ENCODE data around the gene TUFM. TPM values are rescaled to one million over a fixed set of nuclear protein-coding genes. Genes with fewer than 3 reads are reported as not detected.
A peak's percentile ranks its signal among the peaks of the same experiment; 100 is the strongest.

Gene TUFM
- total and polyA plus RNA-seq, 2 donors = 44.4 to 148 TPM

GRCh38 chr16:28839899-28840298 is 6.2 kb downstream of the TUFM start:
- H3K27ac ChIP-seq (ENCODE audit: low read depth) = no peak overlapping the region
- peaks cover 10% of the 10 kb centered on the region for H3K36me3 ChIP-seq (ENCODE audit: insufficient read depth)
- WGBS = 24% methylated on average over 1 of the region's 1 CpG
- no peaks in the 10 kb centered on the region for H3K4me1 ChIP-seq (ENCODE audit: insufficient read depth)
- H3K4me3 ChIP-seq (ENCODE audit: low read depth, low read length) = no peak overlapping the region
- no peak for DNase-seq (ENCODE audit: extremely low spot score)

GRCh38 chr16:28839004-28839639 is 7.0 kb downstream of the TUFM start:
- Histone ChIP-seq H3K4me3 (ENCODE audit: low read depth, low read length) (no peak overlapping the region), H3K4me1 (ENCODE audit: insufficient read depth) (no peaks in the 10 kb centered on the region), H3K27ac (ENCODE audit: low read depth) (no peak overlapping the region), H3K36me3 (ENCODE audit: insufficient read depth) (peaks cover 10% of the 10 kb centered on the region)
- no peak for DNase-seq (ENCODE audit: extremely low spot score)
- WGBS = 94% methylated on average over 14 of the region's 14 CpGs

GRCh38 chr16:28838558-28838918 is 7.6 kb downstream of the TUFM start:
- H3K4me1 ChIP-seq (ENCODE audit: insufficient read depth) = no peaks in the 10 kb centered on the region

GRCh38 chr16:28837672-28838557 is 8.2 kb downstream of the TUFM start:
- no peak for DNase-seq (ENCODE audit: extremely low spot score)
- no peak overlapping the region for H3K4me3 ChIP-seq (ENCODE audit: low read depth, low read length)
- peaks cover 14% of the 10 kb centered on the region for H3K36me3 ChIP-seq (ENCODE audit: insufficient read depth)
- no peak overlapping the region for H3K27ac ChIP-seq (ENCODE audit: low read depth)
- H3K4me1 ChIP-seq (ENCODE audit: insufficient read depth) = no peaks in the 10 kb centered on the region
- WGBS = 88% methylated on average over 7 of the region's 7 CpGs

More at GRCh38 chr16:28838558-28838918, 7.6 kb downstream of the TUFM start:
- no peak overlapping the region for H3K27ac ChIP-seq (ENCODE audit: low read depth)
- WGBS = 100% methylated on average over 1 of the region's 1 CpG
- H3K4me3 ChIP-seq (ENCODE audit: low read depth, low read length) = no peak overlapping the region
- H3K36me3 ChIP-seq (ENCODE audit: insufficient read depth) = peaks cover 9% of the 10 kb centered on the region
- no peak for DNase-seq (ENCODE audit: extremely low spot score)

GRCh38 chr16:28836761-28837064 is 9.4 kb downstream of the TUFM start:
- 86% methylated on average over 8 of the region's 8 CpGs for WGBS

GRCh38 chr16:28835864-28836760 is 10.0 kb downstream of the TUFM start:
- no peak for DNase-seq (ENCODE audit: extremely low spot score)
- no peak overlapping the region for H3K4me3 ChIP-seq (ENCODE audit: low read depth, low read length)
- no peak overlapping the region for H3K27ac ChIP-seq (ENCODE audit: low read depth)
- no peaks in the 10 kb centered on the region for H3K4me1 ChIP-seq (ENCODE audit: insufficient read depth)
- peaks cover 19% of the 10 kb centered on the region for H3K36me3 ChIP-seq (ENCODE audit: insufficient read depth)
- WGBS = 93% methylated on average over 25 of the region's 25 CpGs

More at GRCh38 chr16:28836761-28837064, 9.4 kb downstream of the TUFM start:
- H3K27ac ChIP-seq (ENCODE audit: low read depth) = no peak overlapping the region
- H3K4me1 ChIP-seq (ENCODE audit: insufficient read depth) = no peaks in the 10 kb centered on the region
- H3K4me3 ChIP-seq (ENCODE audit: low read depth, low read length) = no peak overlapping the region
- H3K36me3 ChIP-seq (ENCODE audit: insufficient read depth) = peaks cover 19% of the 10 kb centered on the region
- DNase-seq (ENCODE audit: extremely low spot score) = no peak

GRCh38 chr16:28834873-28835863 is 11.0 kb downstream of the TUFM start:
- H3K36me3 ChIP-seq (ENCODE audit: insufficient read depth) = peaks cover 19% of the 10 kb centered on the region
- 90% methylated on average over 25 of the region's 25 CpGs for WGBS

GRCh38 chr16:28834349-28834748 is 11.8 kb downstream of the TUFM start:
- Histone ChIP-seq H3K4me1 (ENCODE audit: insufficient read depth) (no peaks in the 10 kb centered on the region), H3K4me3 (ENCODE audit: low read depth, low read length) (no peak overlapping the region), H3K27ac (ENCODE audit: low read depth) (no peak overlapping the region), H3K36me3 (ENCODE audit: insufficient read depth) (peaks cover 19% of the 10 kb centered on the region)
- WGBS = 93% methylated on average over 14 of the region's 14 CpGs
- DNase-seq (ENCODE audit: extremely low spot score) = no peak

More at GRCh38 chr16:28834873-28835863, 11.0 kb downstream of the TUFM start:
- DNase-seq (ENCODE audit: extremely low spot score) = no peak
- Histone ChIP-seq H3K4me3 (ENCODE audit: low read depth, low read length) (no peak overlapping the region), H3K27ac (ENCODE audit: low read depth) (no peak overlapping the region), H3K4me1 (ENCODE audit: insufficient read depth) (no peaks in the 10 kb centered on the region)

GRCh38 chr16:28830531-28830930 is 15.6 kb downstream of the TUFM start:
- no peak for DNase-seq (ENCODE audit: extremely low spot score)
- 90% methylated on average over 13 of the region's 13 CpGs for WGBS
- Histone ChIP-seq H3K4me1 (ENCODE audit: insufficient read depth) (no peaks in the 10 kb centered on the region), H3K36me3 (ENCODE audit: insufficient read depth) (peaks cover 14% of the 10 kb centered on the region), H3K27ac (ENCODE audit: low read depth) (no peak overlapping the region), H3K4me3 (ENCODE audit: low read depth, low read length) (no peak overlapping the region)

GRCh38 chr16:28829747-28830146 is 16.4 kb downstream of the TUFM start:
- peaks cover 14% of the 10 kb centered on the region for H3K36me3 ChIP-seq (ENCODE audit: insufficient read depth)
- WGBS = 98% methylated on average over 13 of the region's 13 CpGs
- H3K4me3 ChIP-seq (ENCODE audit: low read depth, low read length) = no peak overlapping the region
- H3K27ac ChIP-seq (ENCODE audit: low read depth) = no peak overlapping the region
- H3K4me1 ChIP-seq (ENCODE audit: insufficient read depth) = no peaks in the 10 kb centered on the region
- no peak for DNase-seq (ENCODE audit: extremely low spot score)

- Histone ChIP-seq H3K27ac (ENCODE audit: low read depth) (no peak overlapping the region), H3K4me3 (ENCODE audit: low read depth, low read length) (no peak overlapping the region), H3K36me3 (ENCODE audit: insufficient read depth) (no peaks in the 10 kb centered on the region), H3K4me1 (ENCODE audit: insufficient read depth) (no peaks in the 10 kb centered on the region)
- WGBS = 48% methylated on average over 6 of the region's 6 CpGs
- no peak for DNase-seq (ENCODE audit: extremely low spot score)
Measured at GRCh38 chr16:28826141-28826540, 20.0 kb downstream of the TUFM start.

GRCh38 chr16:28824717-28824973 is 21.5 kb downstream of the TUFM start:
- no peaks in the 10 kb centered on the region for H3K36me3 ChIP-seq (ENCODE audit: insufficient read depth)
- no peaks in the 10 kb centered on the region for H3K4me1 ChIP-seq (ENCODE audit: insufficient read depth)
- DNase-seq (ENCODE audit: extremely low spot score) = no peak
- peak overlapping the region; percentile 100 for H3K4me3 ChIP-seq (ENCODE audit: low read depth, low read length)
- WGBS = 34% methylated on average over 5 of the region's 5 CpGs
- peak overlapping the region; percentile 84 for H3K27ac ChIP-seq (ENCODE audit: low read depth)
